HG03439 (cell line): Measurements from ENCODE around the gene SUN5.
"Not testable (repeated sequence)": the region's sequence is repeated elsewhere in the genome, so short reads cannot be mapped to it uniquely, and the experiment has no call there.

Source experiments
- ATAC-seq: cut with Tn5 transposase; IDR thresholded peaks from one replicate; pipeline ENCODE4 v1.9.1; 2021; ENCODE audit warnings: mild to moderate bottlenecking, moderate library complexity; ENCODE audit not compliant: unreplicated experiment

Gene SUN5, protein sequence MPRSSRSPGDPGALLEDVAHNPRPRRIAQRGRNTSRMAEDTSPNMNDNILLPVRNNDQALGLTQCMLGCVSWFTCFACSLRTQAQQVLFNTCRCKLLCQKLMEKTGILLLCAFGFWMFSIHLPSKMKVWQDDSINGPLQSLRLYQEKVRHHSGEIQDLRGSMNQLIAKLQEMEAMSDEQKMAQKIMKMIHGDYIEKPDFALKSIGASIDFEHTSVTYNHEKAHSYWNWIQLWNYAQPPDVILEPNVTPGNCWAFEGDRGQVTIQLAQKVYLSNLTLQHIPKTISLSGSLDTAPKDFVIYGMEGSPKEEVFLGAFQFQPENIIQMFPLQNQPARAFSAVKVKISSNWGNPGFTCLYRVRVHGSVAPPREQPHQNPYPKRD

DNA sequence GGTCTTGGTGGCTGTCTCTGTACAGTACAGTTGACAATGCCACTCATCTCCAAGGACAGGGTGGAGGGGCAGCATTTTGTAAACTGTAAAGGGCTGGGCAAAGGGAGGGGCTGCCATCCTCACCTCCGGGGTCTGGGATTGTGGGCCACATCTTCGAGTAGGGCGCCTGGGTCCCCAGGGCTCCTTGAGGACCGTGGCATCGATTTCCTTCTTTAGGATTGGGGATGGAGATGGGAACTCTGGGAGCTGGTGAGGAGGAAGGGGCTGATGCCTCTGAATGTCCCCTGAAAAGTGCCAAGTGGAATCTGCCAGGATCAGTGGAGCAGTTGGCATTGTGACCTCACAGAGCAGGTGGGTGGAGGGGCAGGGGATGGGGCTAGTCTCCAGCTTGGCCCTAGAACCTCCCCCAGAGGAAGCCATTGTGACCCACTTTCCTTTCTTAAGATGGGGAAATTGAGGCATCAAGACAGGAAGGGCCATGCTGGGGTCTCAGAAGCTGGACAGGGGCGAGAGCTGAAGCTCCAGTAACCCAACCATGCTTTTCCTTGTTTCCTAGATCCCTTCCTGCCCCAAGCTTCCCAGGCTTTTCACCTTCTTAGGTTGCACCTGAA, at the start of gene SUN5:
Gene SUN5 (minus strand): TSS at position 293 of the 611 bp plus-strand sequence. CDS start 93 bp downstream, at position 200.
- ATAC-seq = no peak

DNA sequence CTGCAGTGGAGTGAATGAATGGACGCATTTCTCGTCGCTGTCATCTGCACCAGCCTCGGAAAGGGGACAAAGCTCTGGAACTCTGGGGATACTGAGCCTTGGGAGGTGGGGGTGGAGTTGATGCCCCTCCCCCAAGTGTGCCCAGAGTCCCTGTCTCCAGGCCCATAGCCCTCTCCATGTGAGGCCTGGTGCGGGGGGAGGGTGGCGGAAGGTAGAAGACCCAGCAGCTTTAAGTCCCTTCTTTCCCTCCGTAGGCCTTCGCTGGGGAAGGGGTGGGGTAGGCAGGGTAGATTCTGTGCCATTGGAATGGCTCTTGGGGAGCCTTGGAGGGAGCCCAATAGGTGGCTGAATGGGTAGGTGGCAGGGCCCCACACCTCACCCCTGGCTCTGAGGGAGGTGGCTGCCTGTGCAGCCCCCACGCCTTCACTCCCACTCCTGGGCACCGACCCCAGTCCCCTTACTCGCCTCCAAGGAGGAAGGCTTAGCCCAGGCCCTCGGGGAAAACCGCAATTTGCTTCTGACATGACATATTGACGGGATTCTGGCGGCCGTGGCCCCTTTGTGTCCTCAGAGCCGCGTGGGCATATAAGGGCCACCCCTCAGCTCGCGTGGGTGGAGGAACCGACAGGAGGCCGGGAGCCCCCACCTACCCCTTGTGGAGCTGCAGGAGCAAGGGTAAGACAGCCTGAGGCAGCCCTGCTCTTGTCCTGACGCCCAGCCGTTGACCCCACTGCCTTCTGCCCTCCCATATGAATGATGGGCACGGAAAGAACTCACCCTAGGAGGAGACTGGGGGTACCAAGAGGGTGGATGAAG, 49.3 kb upstream of the SUN5 start, which contains the start of gene BPIFB3:
Gene BPIFB3 (plus strand): TSS at position 613 of the 816 bp plus-strand sequence. CDS start 1,533 bp downstream, outside the sequence.
- ATAC-seq = no peak

DNA sequence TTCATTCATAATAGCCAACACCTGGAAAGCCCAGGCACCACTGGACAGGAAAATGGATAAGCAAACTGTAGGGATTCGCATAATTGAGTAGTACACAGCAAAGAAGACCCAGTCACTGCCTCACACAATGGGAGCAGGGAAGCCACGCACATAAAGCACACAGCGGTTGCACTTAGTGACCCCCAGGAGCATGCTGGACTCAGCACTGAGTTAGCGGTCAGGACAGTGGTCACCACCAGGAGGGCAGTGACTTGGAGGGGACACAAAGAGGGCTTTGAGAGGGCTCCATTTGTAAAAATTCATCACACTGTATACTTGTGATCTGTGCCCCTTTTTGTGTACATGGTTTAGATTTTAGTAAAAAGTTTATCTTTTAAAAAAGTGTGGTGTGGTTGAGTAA, 47.1 kb upstream of the SUN5 start:
- ATAC-seq = no peak

DNA sequence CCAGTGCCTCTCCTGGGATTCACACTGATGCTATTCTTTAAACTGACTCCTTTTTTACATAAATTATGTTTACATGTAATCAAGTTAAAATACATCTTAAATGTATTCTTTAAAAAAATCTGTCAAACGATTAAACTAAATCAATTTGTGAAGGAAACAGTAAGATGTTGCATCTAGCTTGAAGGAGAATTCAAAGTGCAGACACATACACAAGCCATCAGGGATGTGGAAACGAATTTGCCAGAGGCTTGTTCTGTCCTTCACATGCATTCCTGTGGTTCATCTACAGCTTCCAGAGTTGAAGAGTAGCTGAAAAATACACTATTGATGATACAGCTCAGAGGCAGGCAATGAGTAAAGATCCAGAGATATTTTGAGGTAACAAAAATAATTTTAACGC, 42.2 kb upstream of the SUN5 start:
- ATAC-seq = no peak

DNA sequence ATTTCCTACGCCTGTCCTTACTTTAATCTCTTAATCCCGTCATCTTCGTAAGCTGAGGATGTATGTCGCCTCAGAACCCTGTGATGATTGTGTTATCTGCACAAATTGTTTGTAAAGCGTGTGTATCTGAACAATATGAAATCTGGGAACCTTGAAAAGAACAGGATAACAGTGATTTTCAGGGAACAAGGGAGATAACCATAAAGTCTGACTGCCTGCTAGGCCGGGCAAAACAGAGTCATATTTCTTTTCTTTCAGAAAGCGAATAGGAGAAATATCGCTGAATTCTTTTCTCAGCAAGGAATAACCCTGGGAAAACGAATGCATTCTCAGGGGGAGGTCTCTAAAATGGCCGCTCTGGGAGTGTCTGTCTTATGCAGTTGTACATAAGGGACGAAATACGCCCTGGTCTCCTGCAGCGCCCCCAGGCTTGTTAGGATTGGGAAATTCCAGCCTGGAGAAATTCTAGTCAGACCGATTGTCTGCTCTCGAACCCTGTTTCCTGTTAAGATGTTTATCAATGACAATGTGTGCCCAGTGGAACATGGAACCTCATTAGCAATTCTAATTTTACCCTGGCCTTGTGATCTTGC, 41.0 kb upstream of the SUN5 start:
- ATAC-seq = not testable (repeated sequence)

DNA sequence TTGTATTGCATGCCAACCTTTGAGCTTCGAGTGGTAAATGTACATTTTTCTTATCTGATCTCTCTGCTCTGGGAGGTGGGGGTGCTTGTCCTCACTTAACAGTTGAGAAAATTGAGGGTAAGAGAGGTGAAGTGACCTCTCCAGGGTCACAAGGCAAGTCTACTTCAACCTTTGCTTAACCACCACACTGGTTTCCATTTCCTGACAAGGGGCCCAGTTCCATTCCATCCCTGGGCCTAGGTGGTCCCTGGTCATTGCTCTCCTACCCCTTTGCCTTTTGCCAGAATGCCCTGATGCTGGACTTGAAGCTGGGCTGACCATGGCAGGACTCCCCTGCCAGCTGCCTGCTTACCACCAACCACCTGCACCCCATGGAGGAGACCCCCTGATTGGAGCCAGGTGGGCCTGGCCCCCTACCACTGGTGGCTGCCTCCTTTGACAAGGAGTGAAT, 39.5 kb upstream of the SUN5 start:
- ATAC-seq = no peak

DNA sequence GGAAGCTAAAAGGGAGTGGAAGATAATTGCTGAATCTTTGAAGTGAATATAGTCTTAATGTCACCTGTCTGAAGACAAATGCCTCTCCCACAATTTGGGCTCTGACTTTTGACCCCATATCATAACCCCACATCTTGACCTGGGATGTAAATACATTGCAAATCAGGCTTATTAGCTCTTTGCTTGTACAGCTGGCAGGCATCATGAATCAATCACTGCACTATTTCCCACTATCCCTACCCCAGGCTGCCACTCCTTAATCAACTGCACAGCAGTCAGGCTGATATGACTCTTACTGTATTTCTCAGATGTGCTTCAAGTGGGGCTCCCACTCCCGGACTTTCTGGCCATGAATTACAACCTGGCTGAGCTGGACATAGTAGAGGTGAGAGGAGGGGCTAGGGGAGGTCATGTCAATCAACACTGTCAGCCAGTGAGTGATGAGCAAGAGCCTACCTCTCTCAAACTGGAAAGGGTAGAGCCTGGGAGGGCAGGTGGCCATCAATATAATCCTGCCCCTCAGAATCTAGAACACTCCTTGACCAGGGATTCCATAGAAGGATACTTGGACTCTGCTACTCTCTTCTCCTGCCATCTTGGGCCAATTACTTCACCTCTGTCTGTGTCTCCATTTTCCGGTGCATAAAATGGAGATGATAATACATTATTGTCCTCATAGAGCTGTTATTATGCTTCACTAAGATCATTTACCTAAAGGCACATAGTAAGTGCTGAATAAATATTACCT, 38.9 kb upstream of the SUN5 start:
- ATAC-seq = no peak

DNA sequence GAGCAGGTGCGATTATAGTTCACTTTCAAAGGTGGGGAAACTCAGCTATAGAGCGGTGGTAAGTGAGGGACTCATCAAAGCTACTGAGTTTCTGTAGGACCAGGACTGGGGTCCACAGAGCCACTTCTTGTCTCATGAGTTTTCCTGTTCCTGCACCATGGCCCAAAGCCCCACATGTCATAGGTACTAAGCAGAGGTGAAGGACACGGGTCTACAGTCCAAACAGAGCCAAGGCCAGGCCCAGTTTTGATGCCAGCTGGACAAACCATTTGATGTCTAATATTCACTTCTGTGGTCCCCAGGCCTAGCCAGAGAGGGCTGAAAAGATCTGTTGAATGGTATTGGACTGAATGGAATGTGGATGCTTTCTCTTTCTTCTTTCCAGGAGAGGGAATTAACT, 38.2 kb upstream of the SUN5 start:
- ATAC-seq = no peak

DNA sequence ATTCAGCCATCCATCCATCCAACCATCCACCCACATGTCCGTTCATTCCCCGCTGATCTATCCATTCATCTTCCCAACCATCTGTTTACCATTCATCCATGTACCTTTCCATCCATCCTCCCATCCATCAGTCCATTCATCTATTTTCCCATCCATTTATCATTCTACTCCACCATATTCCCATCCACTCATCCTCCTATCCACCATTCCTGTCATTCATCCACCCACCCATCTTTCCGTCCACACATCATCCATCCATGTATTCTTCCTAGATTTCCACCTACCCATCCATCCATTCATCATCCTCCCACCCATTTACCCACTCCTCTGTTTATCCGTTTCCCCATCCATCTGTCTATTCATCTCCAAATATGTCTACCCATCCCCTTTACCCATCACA, 34.0 kb upstream of the SUN5 start:
- no peak for ATAC-seq

DNA sequence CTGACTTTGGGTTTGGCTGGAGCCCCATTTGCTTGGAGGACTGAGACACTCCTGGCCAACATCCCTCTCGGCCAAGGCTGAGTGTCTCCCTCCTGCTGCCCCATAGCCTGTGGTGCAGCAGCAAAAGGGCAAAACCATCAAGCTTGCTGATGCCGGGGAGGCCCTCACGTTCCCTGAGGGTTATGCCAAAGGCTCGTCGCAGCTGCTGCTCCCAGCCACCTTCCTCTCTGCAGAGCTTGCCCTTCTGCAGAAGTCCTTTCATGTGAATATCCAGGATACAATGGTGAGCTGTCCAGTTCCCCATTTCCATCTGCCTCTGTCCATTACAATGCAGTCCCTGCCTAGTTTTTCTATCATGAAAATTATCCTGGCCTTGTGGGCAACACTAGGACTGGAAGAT, 33.2 kb upstream of the SUN5 start:
- no peak for ATAC-seq

DNA sequence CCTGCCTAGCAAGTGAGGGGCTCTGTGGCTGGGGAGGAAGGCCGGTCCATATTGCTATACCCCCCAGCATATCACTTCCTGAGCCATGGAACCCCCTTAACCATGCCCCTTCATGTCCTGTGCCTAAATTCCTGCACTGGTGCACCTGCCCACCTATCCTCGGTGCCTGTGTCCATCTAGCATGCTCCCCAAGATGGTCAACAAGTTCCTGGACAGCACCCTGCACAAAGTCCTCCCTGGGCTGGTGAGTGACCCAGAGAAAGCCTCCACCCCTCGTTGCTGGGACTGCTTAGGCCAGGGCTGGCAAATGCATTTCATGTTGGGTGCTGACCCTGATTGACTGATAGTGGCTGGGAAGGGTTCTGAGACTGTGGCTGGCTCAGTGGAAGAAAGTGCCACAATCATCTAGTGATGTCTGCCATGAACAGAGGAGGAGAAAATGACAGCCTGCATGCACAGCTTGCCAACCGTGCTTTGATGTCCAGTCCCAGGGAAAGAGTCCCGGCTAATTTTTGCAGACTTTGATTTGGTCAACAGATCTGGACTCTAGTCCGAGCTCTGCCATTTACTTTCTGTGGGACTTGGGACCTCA, 30.8 kb upstream of the SUN5 start:
- no peak for ATAC-seq

DNA sequence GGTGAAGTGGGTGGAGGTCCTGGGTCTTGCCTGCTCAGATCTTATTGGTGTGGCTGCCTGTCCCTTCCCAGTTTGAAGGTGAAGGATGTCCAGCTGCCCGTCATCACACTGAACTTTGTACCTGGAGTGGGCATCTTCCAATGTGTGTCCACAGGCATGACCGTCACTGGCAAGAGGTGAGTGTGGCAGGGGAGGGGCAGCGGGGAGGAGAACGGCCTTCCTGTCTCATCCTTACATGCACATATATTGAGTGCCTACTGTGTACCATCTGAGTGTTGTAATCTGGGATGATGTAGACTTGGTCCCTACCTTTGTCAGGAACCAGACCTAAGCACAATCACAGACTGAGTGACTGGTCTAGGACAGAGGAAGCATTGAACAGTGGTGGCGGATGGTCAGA, 29.9 kb upstream of the SUN5 start:
- ATAC-seq = no peak

DNA sequence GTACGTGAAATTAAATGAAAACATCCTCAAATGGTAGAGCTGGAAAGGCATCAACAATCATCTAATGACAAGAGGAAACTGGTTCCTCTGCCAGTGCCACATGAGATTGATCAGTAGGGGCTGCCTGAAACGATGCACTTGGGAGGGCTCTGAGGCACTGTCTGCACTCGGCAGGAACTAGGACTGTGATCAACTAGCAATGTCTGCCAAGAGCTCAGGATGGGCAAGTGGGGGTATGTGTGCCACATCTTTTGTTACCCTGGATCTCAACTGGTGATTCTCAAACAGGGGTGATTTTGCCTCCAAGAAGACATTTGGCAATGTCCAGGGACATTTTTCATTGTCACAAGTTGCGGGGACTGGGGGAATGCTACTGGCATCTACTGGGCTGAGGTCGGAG, 29.1 kb upstream of the SUN5 start:
- ATAC-seq = no peak

DNA sequence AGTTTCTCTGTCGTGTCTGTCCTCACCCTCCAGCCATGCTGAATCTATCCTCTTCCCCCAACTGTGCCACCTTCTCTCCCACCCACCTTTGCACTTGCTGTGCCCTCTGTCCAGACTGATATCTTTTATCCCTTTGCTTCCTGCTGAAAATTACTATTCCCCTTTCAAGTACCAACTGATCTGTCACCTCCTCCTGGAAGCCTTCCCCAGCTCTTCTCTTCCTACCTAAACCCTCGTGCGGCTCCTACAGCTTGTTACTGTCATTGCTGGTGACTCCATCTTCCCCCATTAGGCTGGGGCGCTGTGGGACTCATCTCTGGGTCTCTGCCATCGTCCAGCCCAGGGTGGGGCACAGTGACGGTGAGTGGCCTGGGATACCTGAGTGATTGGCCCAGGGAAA, 28.3 kb upstream of the SUN5 start:
- no peak for ATAC-seq

DNA sequence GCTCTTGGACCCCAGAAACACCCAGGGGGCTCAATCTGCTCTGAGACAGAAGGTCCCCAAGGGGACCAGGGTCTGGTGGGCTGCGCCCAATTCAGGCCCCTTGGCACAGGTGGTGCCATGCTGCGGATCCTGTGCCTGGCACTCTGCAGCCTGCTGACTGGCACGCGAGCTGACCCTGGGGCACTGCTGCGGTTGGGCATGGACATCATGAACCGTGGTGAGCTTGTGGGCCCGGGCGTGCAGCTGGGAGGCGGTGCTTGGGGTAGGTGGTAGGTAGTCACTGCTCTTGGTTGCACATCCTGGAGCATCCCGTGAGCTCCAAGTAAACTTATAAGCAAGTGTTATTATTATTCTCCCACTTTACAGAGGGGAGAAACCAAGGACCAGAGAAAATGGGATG, 27.3 kb upstream of the SUN5 start, which contains the start of gene BPIFB6:
Gene BPIFB6 (plus strand): TSS at position 118 of the 400 bp plus-strand sequence. CDS start 0 bp downstream, at position 118.
- ATAC-seq = no peak

DNA sequence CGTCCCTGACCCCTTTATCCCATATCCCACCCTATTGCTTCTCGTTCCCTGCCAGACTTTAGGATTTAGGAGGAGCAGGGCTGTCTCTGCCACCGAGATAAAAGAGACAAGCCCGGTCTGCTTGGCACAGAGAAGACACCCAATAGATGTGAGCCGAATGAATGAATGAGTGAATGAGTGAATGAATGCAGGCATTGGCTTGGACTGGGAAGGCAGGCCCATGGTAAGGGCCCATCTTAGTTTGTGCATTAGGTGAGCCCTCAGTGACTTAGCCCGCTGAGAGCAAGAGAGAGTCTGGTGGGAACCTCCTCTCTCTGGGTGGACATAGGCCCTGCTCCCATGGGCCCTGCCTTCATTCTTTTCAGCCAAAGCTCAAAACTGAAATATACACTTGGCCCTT, 26.3 kb upstream of the SUN5 start:
- no peak for ATAC-seq

DNA sequence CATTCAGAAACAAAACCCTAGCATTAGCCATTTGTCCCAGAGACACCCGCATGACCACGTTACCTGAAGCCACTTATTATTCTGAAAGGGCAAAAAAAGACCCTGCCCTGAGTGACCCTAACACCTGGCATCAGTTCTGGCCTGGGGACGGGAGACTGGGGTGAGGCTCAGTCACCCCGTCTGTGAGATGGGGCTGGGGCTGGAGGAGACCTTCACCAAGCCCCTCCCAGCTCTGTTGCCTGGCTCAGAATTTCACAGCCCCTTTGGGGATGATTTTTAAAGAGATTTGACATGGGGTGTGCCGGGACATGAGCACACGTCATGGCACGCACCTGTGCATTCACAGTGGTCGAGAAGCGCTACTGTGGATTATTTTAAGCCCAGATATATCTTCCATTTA, 25.8 kb upstream of the SUN5 start:
- ATAC-seq = no peak

DNA sequence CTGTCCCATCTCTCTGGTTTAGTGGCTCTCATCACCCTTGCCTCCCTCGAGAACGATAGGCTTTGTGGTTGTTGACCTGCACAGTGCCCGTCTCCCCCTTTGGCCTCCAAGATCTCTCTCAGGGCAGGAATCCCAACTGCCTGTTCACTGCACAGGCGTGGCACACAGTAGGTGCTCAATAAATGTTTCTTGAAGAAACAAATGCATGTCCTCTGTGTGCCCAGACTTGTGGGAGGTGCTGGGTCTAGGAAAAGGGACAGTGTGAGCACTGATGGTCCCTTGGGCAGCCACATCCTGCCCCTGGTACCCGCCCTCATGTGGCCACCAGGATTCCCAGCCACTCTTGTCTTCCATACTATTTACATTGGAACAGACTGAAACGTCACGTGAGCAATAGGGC, 24.6 kb upstream of the SUN5 start:
- ATAC-seq = no peak

DNA sequence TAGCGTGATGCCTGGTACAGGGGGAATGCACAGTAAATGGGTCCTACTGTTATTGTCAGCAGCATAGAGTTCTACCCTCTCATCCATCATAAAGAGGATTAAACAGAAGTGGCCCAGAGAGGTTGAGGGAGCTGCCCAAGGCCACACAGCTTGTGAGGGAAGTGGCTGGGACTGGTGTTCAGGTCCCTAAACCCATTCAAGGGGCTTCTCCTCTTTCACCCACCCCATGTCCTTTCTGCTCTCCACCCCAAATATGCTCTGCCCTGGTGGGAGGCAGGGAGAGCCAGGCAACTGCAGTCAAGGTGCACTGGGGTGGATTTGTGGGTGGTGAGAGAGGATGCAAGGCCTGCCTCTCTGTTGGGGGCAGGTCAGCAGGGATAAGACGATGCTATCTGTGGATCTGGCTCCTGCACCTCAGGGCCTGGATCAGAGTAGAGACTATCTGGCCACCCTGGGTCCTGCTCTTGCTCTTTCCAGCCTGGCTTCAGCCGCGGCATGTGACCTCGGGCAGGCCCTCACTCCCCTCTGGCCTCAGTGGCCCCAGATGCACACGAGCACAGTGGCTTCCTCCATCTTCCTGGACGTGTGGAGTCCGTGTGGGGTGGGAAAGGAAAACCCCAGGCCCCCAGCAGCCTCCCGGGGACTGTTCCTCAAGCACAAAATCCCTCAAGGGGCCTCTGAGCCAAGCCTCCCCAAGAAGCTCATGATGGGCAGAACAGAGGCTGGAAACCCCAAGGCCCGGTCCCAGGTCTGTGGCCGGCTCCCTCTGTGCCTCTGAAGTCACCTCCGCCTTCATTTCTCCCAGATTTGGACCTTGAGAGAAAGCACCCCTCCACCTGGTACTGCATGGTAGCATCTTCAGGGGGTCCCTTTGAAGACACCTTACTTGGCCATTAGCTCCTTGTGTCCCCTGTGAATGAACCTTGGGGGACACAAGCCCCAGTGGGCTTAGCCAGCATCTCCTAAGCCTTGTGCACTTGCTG, 23.8 kb upstream of the SUN5 start:
- ATAC-seq = no peak
